Astrocyte of the cerebellum (primary cell): Measurements from ENCODE around the gene MIER1.
"Not testable (repeated sequence)": the region's sequence is repeated elsewhere in the genome, so short reads cannot be mapped to it uniquely, and the experiment has no call there.

ENCODE experiments used
- DNase-seq: peaks from one replicate; pipeline ENCODE4 v3.0.0-alpha.2; 2011; ENCODE audit warnings: low read depth
- H3K4me3 ChIP-seq: 2 replicates; pipeline ENCODE4 v1.5.1; 2011; ENCODE audit warnings: mild to moderate bottlenecking, low read depth, low read length, moderate library complexity
- in situ Hi-C: cut with HindIII; loops from 2 replicates; pipeline ENCODE4 v1.10.0; 2017; ENCODE audit warnings: low sequenced_read_pairs
- TF ChIP-seq, protein P1 (sequence below): IDR thresholded peaks from 2 replicates; pipeline ENCODE4 v1.5.1; 2012; ENCODE audit warnings: low read length, low read depth, moderate library complexity, mild to moderate bottlenecking; ENCODE audit errors: missing control alignments

Gene MIER1

DNA sequence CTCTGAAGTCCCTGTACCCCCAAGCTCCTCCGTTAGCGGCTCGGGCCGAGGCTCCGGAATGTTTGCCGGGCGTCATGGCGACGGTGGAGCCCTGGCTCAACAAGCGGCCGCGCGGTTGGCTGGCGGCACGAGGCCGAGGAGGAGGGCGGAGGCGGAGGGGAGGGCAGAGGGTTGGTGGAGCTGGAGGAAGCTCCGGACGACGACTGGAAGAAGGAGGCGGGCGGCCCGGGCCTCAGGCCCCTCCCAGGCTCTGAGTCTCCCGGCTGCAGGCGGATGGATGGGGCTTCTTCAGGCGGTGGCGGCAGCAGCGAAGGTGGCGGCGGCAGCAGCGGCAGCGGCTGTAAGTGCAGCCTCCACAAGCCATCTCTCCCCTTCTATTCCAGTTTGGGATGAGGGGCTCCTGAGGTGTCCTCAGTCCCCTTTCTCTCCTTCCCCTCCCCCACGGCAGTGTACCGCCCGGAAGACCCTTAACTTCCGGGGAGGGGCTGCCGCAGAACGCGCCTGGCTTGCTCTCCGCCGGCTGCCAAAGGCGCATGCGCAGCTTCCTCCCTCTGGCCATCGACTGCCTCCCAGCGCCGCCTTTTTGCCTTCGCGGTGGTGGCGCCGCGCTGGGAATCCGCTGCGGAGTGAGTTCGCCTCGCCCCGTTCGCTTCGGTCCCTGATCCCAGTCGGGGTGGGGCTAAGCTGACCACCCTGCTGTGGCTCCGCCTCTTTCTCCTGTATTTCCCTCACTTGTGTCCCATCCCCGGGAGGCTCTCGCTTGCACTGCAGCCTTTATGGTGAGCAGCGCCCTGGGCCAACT lies at the start of gene MIER1, which contains the start of gene DNAI4:
Gene MIER1 (plus strand): TSS at position 235 of the 802 bp plus-strand sequence. CDS start 39 bp downstream, at position 274.
Gene DNAI4 (minus strand): TSS at position 101 of the 802 bp plus-strand sequence. CDS start 25 bp downstream, at position 76.
- peak; percentile 96 for DNase-seq
- H3K4me3 ChIP-seq, result peak within 1 kb of the TSS; percentile 90
- TF ChIP-seq, protein P1, sequence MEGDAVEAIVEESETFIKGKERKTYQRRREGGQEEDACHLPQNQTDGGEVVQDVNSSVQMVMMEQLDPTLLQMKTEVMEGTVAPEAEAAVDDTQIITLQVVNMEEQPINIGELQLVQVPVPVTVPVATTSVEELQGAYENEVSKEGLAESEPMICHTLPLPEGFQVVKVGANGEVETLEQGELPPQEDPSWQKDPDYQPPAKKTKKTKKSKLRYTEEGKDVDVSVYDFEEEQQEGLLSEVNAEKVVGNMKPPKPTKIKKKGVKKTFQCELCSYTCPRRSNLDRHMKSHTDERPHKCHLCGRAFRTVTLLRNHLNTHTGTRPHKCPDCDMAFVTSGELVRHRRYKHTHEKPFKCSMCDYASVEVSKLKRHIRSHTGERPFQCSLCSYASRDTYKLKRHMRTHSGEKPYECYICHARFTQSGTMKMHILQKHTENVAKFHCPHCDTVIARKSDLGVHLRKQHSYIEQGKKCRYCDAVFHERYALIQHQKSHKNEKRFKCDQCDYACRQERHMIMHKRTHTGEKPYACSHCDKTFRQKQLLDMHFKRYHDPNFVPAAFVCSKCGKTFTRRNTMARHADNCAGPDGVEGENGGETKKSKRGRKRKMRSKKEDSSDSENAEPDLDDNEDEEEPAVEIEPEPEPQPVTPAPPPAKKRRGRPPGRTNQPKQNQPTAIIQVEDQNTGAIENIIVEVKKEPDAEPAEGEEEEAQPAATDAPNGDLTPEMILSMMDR, result peak; percentile 25
- in situ Hi-C loops, result no loop called here

DNA sequence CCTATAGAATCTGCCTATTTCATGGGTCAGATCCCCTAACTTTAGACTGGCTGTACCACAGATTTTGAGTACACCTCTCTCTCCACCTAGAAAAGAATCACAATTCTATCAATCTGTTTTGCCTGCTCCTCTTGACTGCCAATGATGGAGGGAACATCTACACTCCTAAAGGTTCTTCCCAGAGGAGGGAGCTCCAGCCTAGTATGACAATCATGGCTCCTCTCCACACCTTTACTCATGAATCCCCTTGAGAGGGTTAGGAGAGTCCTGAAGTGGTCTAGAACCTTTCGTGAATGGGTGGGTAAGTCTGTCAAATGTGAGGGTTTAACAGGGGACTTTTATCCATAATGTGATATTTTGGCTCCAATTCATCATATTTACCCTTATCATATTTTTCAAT lies 48.1 kb upstream of the MIER1 start:
- H3K4me3 ChIP-seq, result no peak overlapping the region
- TF ChIP-seq, protein P1, result no peak

DNA sequence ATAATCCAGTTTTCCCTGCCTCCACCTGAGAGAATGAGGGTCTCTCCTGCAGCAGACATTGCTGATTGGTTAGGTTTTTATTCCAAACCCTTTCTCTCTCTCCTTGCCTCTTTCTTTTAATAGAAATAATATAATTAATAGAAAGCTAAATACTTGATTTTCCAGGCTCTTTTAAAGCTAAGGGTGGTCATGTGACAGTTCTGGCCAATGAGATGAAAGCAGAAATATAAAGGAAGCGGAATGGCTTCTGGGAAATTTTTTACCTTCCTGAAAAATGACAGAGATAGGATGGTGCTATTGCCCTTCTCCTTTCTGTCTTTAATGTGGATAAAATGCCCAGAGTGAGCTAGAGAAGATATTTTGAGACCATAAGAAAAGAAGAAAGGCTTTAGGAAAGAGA lies 35.8 kb upstream of the MIER1 start:
- no peak for DNase-seq
- no peak overlapping the region for H3K4me3 ChIP-seq
- in situ Hi-C loops, result no loop called here
- TF ChIP-seq, protein P1, result no peak

More for the DNA sequence above, 48.1 kb upstream of the MIER1 start:
- DNase-seq, result no peak
- in situ Hi-C loops, result no loop called here

DNA sequence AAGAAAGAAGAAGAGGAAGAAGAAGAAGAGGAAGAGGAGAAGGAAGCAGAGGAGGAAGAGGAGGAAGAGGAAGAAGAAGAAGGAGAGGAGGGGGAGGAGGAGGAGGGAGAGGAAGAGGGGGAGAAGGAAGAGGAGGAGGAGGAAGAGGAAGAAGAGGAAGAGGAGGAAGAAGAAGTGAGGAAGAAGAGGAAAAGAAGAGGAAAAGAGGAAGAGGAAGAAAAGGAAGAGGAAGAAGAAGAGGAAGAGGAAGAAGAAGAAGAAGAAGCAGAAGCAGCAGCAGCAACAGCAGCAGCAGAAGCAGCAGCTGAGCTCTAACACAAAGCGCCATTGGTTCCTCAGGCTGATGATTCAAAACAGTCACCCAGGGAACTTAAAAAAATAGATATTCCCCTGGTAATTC lies 34.2 kb upstream of the MIER1 start:
- in situ Hi-C loops, result no loop called here
- H3K4me3 ChIP-seq, result no peak overlapping the region
- no peak for DNase-seq
- TF ChIP-seq, protein P1, result no peak

DNA sequence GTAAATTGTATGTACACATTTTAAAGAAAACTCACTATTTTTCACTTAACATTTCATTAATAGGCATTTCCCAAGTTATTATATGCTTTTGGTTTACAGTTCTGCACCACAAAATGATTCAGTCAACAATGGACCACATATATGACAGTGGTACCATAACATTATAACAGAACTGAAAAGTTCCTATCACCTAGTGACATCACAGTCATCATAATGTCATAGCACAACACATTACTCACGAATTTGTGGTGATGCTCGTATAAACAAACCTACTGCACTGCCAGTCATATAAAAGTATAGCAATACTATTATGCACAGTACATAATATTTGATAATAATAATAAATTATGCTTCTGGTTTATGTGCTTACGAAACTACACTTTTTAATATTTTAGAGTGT lies 31.1 kb upstream of the MIER1 start:
- in situ Hi-C loops, result no loop called here
- no peak overlapping the region for H3K4me3 ChIP-seq
- TF ChIP-seq, protein P1, result no peak
- DNase-seq, result no peak

DNA sequence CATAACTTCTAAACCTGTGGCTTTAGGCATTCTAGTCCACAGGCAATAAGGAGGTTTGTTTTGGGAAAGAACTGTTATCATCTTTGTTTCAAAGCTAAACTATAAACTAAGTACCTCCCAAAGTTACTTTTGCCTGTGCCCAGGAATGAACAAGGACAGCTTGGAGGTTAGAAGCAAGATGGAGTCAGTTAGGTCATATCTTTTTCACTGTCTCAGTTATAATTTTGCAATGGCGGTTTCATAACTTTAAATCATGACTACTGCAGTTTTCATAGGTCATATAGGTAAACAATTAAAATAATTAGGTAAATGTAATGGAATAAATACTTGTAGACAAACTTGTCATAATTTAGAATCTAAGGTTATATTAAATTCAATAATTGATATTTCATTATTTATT lies 9.6 kb upstream of the MIER1 start:
- not testable (repeated sequence) for DNase-seq

DNA sequence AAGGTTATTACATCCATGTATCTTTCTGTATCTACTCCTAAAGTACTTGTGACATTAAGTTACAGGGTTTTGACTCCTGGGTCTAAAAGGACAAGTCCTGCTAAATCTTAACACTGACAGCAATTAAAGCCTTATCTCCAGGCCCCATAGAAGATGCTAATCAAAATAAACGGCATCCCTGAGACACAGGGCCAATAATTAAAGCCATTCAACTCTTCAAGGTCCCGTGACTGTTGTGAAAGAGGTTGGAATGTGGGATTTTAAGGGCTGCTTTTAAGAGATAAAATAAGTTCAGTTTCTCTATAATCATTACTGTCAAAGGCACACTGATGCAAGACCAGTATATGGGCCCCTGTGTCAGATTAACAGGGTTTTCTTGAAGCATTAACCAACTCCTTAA lies 8.5 kb upstream of the MIER1 start:
- in situ Hi-C loops, result no loop called here
- no peak for DNase-seq
- TF ChIP-seq, protein P1, result no peak
- no peak overlapping the region for H3K4me3 ChIP-seq

More for the DNA sequence above, 9.6 kb upstream of the MIER1 start:
- H3K4me3 ChIP-seq, in situ Hi-C loops: not testable (repeated sequence)
